Dedifferentiated amniotic fluid mesenchymal stem cell (primary cell): ENCODE measurements around the gene KRT77.

Experiments
- DNase-seq: peaks from one replicate; pipeline ENCODE4 v3.0.0-alpha.2; 2016; ENCODE audit errors: extremely low spot score

Gene KRT77

DNA sequence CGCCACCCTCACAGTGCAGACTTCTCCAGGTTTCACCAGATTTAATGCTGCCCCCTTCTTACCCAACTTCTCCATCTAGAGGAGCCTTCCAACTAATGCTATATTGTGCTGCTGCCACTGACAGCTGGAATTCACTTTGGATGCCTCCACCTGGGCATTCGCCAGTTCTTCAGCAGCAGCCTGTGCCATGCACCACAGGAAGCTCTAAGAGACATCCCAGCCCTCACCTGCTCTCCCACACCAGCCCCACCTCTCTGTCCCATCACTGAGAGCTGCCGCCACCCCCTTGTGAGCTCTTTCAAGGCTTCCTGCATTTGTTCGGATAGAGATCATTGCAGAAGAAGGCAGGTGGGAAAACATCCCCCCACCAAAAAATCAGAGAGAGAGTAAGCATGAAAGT lies 46.7 kb downstream of the KRT77 start:
- DNase-seq, result no peak

DNA sequence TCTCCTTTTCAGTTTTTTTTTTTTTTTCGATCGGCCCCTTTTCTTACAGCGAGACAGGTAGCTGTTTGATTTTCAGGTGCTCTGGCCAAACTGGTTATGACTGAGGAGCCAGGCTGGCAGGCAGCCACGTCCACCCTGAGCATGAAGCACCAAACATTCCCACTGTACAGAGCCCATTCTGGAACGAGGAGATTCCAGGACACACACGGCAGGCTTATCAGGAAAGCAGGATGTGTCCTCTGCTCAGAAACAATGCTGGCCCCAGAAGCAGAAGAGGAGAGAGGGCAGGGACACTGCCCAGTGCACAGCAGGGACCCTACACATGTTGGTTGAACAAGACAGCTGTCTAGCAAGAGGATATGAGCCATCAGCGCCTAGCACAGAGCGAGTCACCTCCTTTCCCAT lies 47.6 kb downstream of the KRT77 start:
- no peak for DNase-seq

DNA sequence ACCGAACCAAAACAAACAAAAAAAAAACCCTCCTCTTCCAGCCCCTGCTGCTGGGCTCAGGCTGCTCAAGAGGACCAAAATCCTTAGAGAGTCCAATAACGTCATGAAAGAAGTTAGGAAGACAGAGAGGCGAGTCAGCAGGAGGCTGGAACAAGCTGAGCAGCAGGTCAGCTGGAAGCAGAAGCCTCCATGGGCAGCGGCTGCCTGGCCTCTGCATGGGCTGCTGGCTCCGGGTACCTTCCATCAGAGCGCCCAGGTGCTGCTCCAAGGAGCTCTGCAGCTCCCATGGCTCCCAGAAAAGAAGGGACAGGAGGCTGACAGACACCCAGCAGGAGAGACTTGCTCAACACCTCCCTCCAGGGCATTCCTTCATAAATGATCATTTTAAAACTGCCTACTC lies 48.1 kb downstream of the KRT77 start:
- DNase-seq, result no peak

DNA sequence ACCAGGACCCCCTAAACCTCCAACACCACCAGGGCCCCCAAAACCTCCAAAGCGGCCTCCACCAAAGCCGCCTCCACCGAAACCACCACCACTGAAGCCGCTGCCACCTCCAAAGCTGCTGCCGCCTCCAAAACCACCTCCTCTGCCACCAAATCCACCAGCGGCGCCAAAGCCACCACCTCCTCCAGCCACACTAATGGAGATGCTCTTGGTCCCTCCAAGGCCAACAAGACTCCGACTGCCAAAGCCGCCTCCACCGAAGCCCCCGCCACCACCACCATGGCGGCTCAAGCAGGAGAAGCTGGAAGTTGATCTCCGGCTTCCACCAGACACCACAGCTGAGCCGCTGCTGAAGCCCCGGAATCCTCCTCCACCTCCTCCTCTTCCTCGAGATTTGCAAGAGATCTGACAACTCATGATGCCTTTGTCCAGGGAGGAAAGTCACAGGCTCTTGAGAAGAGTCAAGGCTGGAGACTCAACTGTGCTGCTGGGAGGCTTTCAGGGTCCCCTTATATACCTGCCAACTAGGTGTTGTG lies 51.5 kb downstream of the KRT77 start, which contains the start of gene KRT2:
KRT2 (minus strand) TSS at position 486 of the 536 bp plus-strand sequence; CDS start at position 417, 69 bp downstream.
- no peak for DNase-seq

DNA sequence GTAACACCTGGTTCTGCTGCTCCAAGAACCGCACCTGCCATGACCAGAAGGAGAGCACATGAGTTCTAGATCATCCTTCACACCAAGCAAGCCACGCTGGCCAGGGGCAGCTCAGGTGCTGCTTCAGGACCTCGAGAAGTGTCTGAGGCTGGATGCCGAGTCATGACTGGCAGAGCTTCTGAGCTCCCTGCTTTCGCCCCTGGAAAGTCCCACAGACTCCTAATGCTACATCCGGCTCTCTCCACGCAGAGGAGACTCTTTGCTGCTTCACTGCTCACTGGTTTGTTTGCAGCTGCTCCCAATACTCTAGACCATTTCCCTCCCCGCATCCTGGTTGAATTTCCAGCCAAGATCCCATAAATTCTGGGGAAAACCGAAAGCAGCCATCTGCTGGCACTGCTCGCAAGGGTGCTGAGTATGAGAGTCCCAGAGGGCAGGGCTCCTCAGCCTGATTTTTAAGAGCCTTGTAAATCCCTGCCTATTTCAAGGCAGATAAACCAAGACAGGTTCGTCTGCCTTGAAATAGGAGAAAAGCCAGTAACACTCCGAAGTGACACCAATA lies 52.7 kb downstream of the KRT77 start:
- DNase-seq, result no peak

DNA sequence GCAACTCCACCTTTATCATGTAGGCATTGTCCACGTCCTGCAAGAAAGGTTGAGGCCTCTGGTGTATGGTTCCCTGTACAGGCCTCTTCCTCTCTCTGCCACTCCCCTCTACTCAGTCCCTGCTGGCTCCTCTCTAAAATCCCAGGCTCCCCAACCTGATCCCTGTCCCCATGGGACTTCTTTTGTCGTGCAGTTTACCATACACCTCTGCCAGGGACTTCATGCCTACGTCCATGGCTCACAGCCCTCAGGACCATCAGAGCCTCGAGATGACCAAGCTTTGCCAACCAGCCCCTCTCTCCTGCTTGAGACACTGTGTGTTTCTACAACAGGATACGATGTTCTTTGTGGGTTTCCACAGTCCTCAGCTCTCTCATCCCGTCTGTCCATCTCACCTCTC lies 54.3 kb downstream of the KRT77 start:
- DNase-seq, result no peak

DNA sequence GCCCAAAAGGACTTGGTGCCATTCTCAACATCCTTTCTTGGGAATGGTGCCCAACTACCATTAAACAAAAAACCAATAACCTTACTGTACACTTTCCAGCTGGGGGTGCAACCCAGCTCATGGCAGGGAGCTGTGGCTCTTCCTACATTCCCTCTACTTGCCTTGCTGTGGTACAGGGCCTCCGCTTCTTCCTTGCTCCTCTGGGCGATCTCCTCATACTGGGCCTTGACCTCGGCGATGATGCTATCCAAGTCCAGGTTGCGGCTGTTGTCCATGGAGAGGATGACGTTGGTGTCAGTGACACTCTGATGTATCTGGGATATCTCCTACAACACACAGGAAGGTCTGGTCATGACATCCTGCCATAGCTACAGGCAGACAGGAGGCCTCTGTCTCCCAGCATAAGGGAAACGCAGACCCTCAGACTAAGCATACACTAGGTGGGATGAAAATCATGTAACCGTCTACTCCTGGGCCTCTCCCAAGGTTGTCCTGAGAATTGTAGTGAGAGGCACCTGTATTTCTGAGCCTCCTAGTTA lies 55.2 kb downstream of the KRT77 start:
- DNase-seq, result no peak

DNA sequence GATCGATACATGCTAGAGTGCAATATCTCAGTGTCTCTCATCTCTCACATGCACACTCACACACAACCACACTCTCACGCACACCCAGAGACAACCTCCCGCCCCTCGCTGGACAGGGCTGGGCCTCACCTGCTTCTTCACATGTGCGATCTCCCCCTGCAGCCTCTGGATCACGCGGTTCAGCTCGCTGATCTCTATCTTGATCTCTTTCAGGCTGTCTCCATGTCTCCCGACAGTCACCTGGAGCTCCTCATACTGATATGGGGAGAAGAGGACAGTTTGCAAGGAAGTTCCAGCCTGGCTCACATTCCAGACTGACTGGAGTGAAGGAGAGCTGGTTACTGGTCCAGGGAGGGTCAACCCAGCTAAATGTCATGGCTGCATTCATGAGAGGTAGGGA lies 55.7 kb downstream of the KRT77 start:
- no peak for DNase-seq

DNA sequence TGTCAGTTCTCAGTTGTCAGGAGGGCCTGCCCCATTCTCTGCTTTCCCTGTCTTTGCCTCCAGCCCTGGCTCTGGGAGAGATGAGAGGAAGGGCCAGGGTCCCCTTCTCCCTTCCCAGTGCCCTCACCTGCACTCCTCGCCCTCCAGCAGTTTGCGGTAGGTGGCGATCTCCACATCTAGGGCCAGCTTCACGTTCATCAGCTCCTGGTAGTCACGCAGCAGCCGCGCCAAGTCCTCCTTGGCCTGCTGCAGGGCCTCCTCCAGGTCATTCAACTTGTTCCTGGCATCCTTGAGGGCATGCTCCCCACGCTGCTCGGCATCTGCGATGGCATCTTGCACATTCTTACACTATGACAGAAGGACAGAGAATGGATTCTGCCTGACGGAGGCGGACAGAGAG lies 56.7 kb downstream of the KRT77 start:
- no peak for DNase-seq

DNA sequence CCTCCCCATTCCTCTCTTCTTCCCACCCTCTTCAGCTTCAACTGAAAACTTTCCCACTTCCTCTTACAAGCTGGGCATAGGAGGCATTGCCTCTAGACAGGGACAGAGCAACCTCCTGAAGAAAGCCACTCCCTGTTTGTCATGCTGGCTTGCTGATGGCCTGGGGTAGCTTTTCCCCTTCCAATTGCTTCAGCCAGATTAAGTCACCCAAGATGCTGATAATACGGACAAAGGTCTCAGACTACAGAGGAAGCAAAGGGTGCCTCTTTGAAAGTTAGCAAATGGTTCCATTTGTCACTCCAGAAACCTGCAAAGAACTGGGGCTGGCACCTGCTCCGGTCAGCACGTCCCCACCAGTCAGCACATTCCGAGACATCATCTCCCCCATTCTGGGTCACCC lies 57.3 kb downstream of the KRT77 start:
- DNase-seq, result no peak

DNA sequence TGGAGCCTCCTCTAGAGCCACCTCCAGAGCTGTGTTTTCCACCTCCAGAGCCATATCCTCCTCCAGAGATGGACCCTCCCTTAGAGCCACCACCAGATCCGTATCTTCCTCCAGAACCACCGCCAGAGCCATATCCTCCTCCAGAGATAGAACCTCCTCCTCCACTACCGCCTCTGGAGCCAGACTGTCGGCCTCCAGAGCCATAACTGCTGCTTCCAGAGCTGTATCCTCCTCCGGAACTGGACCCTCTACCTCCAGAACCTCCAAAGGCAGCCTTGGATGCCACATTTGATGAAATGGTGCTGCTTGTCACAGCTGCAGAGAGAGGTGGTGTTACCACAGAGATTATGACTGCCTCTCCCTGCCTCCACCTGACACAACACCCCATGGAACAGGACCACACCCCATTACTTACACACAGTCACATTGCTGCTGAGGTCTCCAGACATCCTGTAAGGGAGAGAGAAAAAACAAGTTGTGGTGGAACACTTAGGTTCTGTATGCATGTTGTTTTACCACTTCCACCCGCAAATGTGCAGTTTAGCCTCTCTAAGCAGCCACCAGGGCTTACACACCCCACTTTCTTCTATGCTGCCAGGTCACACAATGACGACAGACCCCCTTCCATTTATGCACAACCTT lies 58.1 kb downstream of the KRT77 start:
- no peak for DNase-seq

DNA sequence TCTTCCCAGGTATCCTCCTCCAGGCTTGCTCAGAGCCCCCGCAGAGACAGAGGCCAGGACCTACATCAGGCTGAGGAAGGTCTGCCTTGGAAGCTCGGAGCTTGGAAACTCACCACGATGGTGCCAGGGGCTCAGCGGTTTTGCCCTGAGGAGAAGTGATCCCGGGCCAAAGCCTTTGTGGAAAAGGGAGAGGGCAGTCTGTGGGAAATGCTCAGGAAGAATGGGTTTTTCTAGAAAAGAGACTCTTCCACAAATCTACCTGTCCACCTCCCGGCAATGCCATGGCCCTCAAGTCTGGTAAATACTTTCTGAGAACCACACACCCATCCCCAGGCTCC lies 59.3 kb downstream of the KRT77 start:
- no peak for DNase-seq

DNA sequence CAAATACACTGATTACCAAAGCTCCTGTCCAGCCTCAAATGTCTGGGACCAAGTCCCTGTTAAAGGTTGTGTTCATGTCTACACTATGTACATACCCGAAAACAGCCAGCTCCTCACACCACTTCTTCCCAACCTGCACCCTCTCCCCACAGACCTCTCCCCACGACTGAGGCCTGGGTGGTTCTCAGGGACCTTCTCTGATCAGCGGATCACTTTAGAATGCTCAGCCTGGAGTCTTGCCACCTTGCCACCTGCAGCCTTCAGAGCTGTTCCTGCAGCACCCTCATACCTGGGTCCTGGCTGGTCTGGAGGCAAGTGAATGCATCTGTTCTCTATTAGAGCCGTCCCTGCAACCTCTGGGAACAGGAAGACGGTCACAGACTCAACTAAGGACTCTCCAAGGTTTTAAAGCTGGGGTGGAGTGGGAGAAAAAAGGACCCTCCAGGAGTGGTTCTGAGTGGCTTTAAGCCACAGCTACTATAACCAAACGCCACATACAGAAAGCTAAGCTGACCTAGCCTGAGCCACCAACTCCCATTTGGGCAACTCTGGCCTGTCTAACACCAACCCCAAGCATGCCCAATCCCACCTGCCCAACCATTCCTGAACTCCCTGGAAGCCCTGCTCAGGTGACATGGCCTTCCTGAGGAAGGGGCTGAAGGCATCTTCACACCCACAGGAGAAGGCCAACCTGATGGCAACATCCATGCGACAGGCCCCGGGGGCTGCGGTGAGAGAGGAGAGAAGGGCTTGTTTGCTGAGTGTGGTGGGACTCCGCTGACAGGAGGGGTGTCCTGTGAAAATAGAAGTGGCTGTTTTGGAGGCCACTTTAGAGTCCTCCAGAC lies 59.9 kb downstream of the KRT77 start:
- DNase-seq, result no peak

DNA sequence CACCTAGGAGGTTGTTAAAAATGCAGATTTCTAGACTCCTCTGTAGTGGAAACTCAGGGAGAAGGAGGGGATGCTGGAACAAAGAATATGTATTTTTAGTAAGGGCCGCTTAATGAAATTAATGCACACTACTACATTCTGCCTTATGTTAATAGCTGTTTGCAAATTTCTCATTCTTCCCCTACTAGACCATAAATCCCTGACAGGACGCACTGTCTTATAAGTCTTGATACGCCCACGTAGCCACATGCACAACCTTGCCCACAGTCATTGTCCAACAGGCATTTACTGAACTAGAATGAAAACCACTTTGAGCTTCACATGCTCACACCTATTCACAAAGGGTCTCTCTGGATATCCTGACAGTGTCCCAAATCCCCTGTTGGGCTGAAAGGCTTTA lies 61.9 kb downstream of the KRT77 start:
- no peak for DNase-seq
